Thoracic aorta (tissue), 2 donors: Measurements from ENCODE around the gene SGMS2. TPM values are rescaled to one million over a fixed set of nuclear protein-coding genes. Genes with fewer than 3 reads are reported as not detected.

Experiments used
- ATAC-seq: fragments of 150-250 bp; one replicate; pipeline ENCODE4 v1.8.0; 2017; ENCODE audit warnings: low read depth; ENCODE audit not compliant: insufficient number of reproducible peaks, low FRiP score
- DNase-seq: peaks from one replicate; pipeline ENCODE4 v3.0.0-alpha.2; 2020; ENCODE audit warnings: low spot score
- H3K27ac ChIP-seq, 2 donors: fragments of 200-600 bp; sonication (generic); 1 replicate in 1 of 2; 2 replicates in 1 of 2; pipeline ENCODE4 v1.5.1; 2016; ENCODE audit warnings: mild to moderate bottlenecking in 2 of 2, moderate library complexity in 2 of 2
- H3K27me3 ChIP-seq: fragments of 200-600 bp; sonication (generic); replicated peaks from 2 replicates; pipeline ENCODE4 v1.6.0; 2016; ENCODE audit warnings: mild to moderate bottlenecking; ENCODE audit not compliant: insufficient read depth
- H3K36me3 ChIP-seq: fragments of 200-600 bp; sonication (generic); one replicate; pipeline ENCODE4 v1.5.1; 2016
- H3K4me1 ChIP-seq, 2 donors: fragments of 200-600 bp; sonication (generic); 1 replicate in 1 of 2; 2 replicates in 1 of 2; pipeline versions ENCODE4 v1.5.1 to v1.6.0; 2016; ENCODE audit warnings: low read depth in 2 of 2, mild to moderate bottlenecking in 1 of 2; ENCODE audit not compliant: control insufficient read depth in 1 of 2
- H3K4me3 ChIP-seq: fragments of 200-600 bp; sonication (generic); 2 replicates; pipeline ENCODE4 v1.5.1; 2016; ENCODE audit warnings: mild to moderate bottlenecking
- H3K9me3 ChIP-seq: fragments of 200-600 bp; sonication (generic); 2 replicates; pipeline ENCODE4 v1.5.1; 2016
- total RNA-seq, 2 donors: library from RNA; depleted of rRNA; stranded (reverse); fragments of >200 nt; gene quantifications; one replicate each; pipeline versions ENCODE4 v1.1.0 to v1.2.3, GENCODE V29; 2016
- TF ChIP-seq, protein P1 (sequence below): fragments of 200-600 bp; sonication (generic); IDR thresholded peaks from one replicate; pipeline ENCODE4 v1.5.1; 2019; ENCODE audit warnings: antibody characterized with exemption

The SGMS2 gene
- total RNA-seq, 2 donors from 2014 or later = 119 to 231 TPM

DNA sequence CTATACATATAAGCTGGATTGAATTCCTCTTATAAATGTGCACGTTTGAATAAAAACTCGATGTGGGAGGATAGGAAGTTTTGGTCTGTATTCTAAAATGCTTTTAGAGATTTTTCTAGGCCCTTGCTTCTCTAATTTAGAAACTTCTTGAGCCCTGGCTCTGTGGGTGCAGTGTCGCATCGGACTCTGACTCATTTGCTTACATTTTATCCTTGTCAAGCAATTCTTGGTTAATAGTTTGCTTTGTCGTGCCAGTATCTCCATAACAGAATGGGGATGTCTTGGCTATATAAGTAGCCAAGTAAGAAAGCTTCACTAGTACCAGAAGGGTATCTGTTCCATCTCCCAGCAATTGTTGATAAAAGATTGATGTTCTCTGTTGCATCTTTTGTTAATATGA lies 10.7 kb downstream of the SGMS2 start:
- Histone ChIP-seq H3K9me3 (no peaks in the 10 kb centered on the region), H3K4me3 (no peak overlapping the region), H3K36me3 (no peaks in the 10 kb centered on the region), H3K4me1 (peaks cover 6 to 10% of the 10 kb centered on the region in 2 donors), H3K27ac (no peak overlapping the region), H3K27me3 (no peaks in the 10 kb centered on the region)
- DNase-seq (no peak), ATAC-seq (no peak)
- TF ChIP-seq, protein P1, sequence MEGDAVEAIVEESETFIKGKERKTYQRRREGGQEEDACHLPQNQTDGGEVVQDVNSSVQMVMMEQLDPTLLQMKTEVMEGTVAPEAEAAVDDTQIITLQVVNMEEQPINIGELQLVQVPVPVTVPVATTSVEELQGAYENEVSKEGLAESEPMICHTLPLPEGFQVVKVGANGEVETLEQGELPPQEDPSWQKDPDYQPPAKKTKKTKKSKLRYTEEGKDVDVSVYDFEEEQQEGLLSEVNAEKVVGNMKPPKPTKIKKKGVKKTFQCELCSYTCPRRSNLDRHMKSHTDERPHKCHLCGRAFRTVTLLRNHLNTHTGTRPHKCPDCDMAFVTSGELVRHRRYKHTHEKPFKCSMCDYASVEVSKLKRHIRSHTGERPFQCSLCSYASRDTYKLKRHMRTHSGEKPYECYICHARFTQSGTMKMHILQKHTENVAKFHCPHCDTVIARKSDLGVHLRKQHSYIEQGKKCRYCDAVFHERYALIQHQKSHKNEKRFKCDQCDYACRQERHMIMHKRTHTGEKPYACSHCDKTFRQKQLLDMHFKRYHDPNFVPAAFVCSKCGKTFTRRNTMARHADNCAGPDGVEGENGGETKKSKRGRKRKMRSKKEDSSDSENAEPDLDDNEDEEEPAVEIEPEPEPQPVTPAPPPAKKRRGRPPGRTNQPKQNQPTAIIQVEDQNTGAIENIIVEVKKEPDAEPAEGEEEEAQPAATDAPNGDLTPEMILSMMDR = no peak

DNA sequence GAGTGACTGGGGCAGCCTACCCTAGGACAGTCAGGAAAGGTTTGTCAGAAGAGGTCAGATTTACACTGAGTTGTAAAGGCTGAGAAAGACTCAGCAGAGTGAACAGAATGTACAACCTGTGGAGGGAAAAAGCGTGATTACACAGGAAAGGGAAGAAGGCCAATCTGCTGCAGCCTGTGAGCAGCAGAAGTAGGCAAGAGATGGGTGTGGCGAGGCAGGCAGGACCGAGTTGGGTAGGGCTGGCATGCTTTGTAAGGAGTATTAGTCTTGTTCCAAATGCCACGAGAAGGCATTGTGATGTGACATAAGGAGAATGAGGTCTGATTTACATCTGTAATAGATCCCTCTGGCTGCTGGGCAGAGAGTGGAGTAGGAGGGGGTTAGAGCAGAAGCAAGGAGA lies 12.6 kb downstream of the SGMS2 start:
- H3K4me3 ChIP-seq = no peak overlapping the region
- no peaks in the 10 kb centered on the region for H3K27me3 ChIP-seq
- H3K4me1 ChIP-seq = peaks cover 6 to 10% of the 10 kb centered on the region in 2 donors
- H3K36me3 ChIP-seq = no peaks in the 10 kb centered on the region
- H3K9me3 ChIP-seq = no peaks in the 10 kb centered on the region
- no peak for ATAC-seq
- no peak overlapping the region for H3K27ac ChIP-seq
- TF ChIP-seq, protein P1 = no peak
- DNase-seq = no peak

DNA sequence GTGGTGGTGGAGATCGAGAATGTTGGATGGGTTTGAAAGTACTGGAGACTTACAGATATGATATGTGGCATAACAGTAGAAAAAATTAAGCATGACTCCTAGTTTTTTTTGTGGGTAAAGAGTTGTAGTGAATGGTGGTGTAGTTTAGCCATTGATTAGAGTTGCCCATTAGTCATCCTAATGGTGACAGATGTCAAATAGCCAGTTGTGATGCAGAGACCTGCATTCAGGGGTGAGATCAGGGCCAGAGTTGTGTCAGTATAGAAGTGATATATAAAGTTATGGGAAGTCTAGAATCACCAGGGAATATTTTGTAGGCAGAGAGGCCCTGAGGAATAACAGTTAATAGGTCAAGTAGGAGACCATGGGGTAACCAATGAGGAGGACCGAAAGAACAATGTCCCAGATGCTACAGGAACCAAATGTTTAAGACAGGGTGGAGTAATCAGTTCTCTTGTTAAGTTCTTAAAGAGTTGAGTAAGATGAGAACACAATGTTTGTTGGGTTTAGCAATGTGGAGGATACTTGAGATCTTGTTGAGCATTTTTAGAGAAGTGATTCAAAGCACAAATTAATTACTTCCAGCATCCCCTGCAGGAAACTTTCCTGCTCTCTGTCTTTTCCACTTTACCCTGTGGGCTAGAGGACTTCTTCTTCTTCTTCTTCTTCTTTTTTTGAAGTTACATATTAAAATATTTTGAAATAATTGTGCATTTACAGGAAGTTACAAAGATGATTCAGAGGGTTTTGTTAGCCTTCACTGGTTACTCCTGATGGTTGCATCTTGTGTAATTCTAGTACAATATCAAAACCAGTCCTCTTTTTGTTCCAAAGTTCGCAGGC lies 13.3 kb downstream of the SGMS2 start:
- Histone ChIP-seq H3K27ac (no peak overlapping the region), H3K4me3 (no peak overlapping the region), H3K27me3 (no peaks in the 10 kb centered on the region), H3K9me3 (no peaks in the 10 kb centered on the region), H3K36me3 (no peaks in the 10 kb centered on the region), H3K4me1 (peaks cover 6 to 10% of the 10 kb centered on the region in 2 donors)
- ATAC-seq = peak; percentile 10
- TF ChIP-seq, protein P1 = no peak
- no peak for DNase-seq

DNA sequence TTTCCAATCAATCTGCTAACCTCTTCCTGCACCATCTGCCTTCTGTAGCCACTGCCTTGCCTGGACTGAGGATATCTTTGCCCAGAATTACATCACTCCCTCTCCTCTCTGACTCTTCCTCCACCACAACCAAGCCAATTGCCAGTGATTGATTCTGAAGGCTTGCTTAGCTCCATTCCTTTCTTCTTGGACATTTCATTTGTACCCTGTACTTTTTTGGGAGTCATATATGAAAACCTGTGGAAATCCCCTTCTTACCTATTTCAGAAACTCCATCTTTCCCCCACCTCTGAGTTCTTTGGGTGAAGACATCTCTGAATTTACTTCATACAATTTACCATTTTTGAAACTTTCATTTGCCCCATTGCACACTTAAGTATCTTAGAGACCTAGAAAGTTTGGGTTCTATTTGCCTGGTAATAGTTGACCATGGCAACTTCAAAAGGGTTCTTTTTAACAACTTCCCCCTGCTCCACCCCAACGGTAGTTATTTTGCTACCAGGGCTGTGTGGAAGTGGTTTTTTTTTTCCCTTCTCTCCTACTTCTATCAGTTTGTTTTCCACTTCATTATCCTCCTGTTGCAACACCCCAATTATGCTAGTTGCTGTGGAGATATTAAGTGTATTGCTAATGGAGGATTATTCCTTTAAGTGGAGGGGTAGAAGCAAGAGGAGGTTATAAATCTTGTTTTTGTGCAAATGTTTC lies 14.3 kb downstream of the SGMS2 start:
- TF ChIP-seq, protein P1 = no peak

DNA sequence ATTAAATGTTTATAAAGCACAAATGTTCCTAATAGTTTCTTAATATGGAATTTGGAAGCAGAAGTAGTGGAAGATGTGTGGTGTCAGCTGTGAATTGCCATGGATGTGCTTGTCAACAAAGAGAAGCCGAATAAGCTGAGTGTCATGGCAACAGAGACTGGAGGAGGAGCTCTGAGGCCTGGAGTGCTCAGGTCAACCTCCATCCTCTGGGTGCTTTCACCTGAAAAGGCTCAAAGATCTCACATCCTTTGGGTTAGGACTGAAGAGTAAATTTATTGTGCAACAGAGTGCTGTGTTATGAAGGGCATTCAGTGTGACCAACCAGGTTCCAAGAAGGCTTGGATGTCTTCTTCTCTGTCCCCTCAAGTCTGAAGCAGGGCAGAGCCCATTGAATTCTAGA lies 18.7 kb downstream of the SGMS2 start:
- ATAC-seq = no peak
- H3K27ac ChIP-seq = no peak overlapping the region

More for the DNA sequence above, 14.3 kb downstream of the SGMS2 start:
- DNase-seq = no peak
- Histone ChIP-seq H3K4me3 (no peak overlapping the region), H3K27ac (no peak overlapping the region), H3K27me3 (no peaks in the 10 kb centered on the region), H3K9me3 (no peaks in the 10 kb centered on the region), H3K4me1 (peaks cover 6 to 10% of the 10 kb centered on the region in 2 donors), H3K36me3 (no peaks in the 10 kb centered on the region)
- ATAC-seq = no peak

More for the DNA sequence above, 18.7 kb downstream of the SGMS2 start:
- H3K36me3 ChIP-seq = no peaks in the 10 kb centered on the region
- no peaks in the 10 kb centered on the region for H3K27me3 ChIP-seq
- H3K4me1 ChIP-seq = peaks cover 0 to 9% of the 10 kb centered on the region in 2 donors
- H3K4me3 ChIP-seq = no peak overlapping the region
- TF ChIP-seq, protein P1 = no peak
- H3K9me3 ChIP-seq = no peaks in the 10 kb centered on the region
- DNase-seq = no peak
